GM19438 (cell line): ENCODE data around the gene RGS1.

Source experiments
- ATAC-seq: cut with Tn5 transposase; IDR thresholded peaks from one replicate; pipeline ENCODE4 v1.9.1; 2021; ENCODE audit warnings: low read depth; ENCODE audit not compliant: unreplicated experiment

Gene RGS1

DNA sequence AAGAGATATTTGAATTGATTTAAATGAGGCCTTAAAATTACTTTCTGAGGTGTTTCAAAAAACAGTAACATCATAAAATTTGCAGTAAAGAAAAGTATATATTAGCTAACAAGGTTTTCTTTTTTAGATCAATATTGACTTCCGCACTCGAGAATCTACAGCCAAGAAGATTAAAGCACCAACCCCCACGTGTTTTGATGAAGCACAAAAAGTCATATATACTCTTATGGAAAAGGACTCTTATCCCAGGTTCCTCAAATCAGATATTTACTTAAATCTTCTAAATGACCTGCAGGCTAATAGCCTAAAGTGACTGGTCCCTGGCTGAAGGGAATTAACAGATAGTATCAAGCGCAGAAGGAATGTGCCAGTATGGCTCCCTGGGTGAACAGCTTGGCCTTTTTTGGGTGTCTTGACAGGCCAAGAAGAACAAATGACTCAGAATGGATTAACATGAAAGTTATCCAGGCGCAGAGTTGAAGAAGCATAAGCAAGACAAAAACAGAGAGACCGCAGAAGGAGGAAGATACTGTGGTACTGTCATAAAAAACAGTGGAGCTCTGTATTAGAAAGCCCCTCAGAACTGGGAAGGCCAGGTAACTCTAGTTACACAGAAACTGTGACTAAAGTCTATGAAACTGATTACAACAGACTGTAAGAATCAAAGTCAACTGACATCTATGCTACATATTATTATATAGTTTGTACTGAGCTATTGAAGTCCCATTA is 3.6 kb downstream of the RGS1 start:
- ATAC-seq: no peak

DNA sequence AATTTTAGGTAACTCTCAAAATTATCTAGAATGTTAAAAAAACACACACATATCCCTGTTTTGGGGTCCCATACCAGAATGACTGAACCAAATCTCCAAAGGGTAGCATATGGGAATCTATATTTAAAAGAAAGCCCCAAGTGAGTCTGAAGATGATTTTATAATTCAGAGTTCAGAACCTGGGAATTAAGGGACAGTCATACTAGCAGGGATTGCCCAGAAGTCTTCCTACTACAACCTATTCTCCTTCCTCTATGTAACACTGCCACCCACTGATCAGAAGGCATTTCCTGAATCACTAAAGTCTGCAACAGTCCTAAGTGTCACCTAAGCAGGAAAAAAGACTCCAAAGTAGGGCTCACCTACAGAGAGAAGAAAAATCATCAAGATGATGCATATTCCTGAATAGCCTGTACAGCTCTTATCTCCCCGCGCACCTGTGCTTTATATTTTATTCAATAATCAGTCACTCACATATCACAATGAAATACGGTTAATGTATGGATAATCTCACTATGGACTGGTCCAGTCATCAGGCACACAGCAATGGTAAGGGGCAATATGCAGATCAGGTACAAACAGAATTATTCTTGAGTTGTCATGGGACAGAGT is 4.9 kb downstream of the RGS1 start:
- ATAC-seq: peak; percentile 34

DNA sequence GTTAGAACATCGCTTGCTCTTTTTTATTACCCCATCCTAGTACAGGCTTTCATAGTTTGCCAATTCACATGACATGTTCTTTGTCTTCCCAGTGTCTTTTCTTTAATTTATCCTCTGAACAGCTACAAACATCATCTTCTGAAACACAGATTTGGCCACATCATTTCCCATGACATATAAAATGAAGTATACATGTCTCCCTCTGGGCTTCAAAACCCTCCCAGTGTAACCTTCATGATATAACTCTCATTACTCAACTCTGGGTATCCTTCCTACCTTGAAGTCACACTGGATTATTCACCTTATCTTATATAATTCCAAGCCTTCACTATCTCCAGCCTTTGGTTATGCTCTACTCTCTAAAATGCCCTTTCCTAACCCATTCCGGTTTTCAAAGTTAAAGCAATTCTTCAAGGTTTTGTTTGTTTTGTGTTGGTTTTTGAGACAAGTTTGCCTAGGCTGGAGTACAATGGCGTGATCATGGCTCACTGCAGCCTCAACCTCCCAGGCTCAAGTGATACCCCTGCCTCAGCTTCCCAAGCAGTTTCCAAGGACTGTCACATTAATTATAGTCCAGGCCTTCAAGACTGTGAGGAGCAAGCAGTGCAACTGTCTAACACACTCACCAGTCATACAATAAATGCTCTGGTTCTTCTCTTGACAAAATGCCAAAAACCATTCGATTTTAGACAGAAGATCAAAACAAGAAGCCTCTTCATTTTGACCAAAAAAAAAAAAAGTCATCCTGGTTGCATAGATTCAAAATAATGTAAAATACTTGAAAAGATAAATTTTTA is 5.8 kb downstream of the RGS1 start:
- ATAC-seq: peak; percentile 13

DNA sequence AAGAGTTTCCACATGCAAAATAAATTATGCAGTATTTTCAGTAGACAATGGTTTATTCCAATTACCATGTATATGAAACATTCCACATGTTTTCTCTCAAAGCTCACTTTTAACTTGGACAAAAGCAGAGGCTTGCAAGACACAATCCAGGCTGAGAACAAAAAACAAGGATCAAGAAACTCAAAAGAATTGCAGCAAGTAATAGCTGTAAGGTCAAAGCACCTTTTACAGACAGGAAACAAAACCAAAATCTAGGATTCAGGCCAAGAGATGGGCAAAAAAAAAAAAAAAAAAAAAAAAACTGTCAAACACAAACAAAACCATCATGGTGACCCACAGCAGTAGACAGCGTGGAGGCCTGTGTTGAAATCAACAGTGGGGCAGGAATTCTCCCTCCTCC is 9.3 kb downstream of the RGS1 start:
- ATAC-seq: no peak

DNA sequence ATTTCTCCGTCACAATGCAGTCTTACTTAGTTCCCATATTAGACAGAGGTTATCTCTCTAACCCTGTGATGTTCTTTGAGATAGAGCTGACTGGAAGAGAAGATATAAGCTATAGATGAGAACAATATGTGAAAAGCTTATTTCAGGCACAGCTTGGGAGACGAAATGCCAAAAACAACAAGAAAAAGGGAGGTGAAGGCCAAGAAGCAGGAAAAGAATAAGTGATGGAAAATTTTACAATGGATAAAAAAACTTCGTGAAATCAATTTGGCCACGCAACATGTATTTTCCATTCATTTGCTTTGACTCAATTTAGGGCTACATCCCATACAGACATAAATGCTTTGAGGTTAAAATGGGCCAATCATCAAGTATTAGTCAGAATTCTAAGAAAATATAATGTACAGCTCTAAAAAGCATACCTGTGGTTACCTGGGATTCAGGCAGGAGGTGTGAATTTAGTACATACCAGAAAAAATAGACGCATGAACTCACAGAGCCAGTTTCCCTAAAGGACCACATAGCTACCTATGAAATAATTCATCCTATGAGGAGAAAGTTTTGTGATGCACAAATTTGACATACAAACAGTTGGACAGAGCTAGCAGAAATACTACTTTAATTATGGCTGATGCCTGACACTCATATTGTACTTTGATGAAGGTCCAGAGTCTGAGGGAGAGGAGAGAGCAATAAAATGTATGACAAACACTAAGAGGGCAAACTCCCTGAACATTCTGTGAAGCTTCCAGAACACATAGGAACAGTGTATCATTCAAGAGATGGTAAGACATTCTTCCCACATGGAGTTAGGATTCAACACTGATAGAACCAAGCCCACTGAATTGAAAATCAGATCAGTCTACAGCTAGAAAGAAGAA is 12.1 kb downstream of the RGS1 start:
- ATAC-seq: no peak

DNA sequence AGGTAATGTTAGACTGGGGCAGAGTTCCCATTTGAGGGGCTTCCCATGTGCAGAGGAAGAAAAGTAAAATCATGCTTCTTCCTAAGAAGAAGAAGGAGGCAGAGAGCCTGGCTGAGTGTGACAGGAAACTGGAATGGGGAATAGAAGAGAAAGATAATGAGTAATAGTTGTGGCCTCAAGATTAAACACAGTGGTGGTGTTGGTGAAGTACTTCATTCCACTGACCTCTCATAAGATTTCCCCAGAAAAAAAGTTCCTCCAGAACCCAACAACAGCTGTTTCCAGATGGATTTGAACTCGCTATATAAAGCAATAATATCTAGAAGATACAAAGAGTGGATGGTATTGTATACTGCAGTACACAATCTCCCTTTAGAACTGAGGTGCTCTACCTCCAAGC is 13.0 kb downstream of the RGS1 start:
- no peak for ATAC-seq

DNA sequence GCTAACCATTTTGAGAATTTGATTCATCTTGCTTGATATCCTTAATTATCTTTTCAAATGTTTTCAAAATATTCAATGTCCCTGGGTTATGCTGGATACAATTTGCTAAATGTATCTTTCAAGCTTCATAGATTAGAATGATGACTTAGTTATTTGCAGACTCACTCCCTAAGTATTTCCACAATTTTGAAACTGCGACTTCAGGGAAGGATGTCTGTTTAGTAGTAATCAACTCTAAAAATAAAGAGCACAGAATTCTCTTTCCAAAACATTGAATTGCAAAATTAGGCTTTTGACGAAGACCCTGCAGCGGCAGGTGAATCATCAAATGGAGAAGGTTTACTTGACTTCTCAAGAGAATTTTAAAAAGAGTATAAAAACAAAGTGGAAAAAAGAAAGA is 14.2 kb downstream of the RGS1 start:
- no peak for ATAC-seq

DNA sequence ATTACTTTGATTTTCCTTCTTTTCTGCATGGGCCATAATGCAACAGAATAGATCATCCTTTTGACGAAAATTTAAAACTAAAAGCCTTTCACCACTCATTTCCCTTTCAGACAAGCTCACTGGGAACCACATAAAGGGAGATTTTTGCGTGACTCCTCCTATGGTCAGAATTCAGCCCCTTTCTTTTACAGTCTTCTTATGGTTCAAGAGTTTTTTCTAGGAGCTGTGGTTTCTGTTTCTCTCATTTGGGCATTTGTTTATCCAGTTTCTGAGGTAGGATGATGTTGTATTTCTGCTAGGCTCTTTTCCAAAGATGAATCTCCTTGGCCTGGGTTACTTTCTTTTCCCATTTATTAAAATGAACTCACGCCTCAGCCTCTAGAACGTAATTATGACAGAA is 16.9 kb downstream of the RGS1 start:
- no peak for ATAC-seq

DNA sequence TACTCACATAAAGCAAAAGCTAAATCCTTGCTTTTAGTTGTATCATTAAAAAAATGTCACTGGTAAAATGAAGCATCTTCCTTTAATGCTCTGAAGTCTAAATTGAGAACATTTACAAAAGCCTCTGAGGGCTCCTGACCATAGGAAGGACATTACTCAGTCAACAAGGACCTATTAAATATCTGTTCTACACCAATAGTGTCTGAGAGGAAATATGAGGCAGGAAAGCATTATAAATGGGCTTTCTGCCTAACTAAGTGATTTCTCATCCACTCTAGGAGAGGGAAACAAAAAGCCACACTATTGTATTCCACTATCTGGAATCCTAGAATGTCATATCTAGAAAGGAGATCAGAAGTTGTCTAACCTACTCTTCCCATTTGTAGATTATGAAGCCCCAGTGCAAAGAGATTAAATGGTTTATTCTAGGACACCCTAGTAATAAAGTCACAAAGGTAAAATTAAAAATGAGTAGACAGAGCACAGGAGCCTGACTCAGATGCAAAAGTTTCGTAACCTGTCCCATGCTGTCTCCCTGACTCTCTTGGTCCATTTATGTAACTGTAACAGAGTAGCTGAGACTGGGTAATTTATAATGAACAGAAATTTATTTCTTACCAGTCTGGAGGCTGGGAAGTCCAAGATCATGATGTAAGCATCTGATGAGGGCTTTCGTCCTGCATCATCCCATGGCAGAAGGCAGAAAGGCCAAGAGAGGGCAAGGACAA is 17.6 kb downstream of the RGS1 start:
- ATAC-seq: no peak

DNA sequence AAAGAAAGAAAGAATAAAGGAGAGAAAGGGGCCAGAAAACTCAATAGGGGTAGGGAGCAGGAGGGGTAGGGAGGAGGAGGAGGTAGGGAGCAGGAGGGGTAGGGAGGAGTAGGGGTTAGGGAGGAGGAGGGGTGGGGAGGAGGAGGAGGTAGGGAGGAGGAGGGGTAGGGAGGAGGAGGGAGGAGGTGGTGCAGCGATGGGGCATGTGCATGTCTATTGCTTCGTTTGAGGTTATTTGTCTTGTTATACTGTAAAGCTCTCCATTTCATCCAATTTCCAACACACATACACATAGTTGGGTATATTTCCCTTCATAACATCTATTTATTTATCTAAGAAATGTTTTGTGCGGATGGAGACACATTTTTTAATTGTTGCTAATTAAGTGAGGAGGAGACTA is 19.7 kb downstream of the RGS1 start:
- ATAC-seq: no peak

DNA sequence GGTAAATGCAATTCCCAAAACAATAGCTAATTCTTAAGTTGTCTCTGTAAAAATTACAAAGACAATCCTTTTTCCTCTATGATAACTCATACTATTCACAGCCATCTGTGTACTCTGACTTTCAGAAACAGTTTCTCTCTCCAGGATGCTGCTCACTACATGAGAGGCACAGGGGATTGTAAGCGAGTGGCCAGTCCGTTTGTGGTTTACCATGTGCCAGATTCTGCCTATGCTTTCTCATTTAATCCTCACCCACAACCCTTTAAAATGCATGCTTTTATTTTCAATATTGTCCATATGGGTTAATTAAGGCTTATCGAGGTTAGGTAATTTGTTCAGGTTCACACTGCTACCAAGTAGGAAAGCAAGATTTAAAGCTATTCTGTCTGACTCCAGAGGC is 23.0 kb downstream of the RGS1 start:
- ATAC-seq: no peak

DNA sequence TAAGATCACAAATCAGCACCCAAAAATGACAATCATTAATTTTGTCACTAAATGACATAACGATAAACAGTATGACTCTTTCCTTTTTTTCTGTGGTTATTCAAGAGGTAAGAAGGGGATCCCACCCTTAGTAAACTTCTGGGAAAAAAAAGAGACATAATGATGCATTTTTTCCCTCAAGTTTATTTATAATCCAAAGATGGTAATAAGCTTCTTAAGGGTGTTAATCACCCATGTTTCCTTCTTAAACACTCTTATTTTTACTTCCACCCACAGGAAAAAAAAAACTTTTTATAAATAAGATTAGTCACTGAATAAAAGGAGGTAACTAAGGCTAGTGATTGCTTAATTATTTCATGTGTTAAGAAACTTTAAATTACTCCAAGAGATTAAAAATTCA is 24.7 kb downstream of the RGS1 start:
- no peak for ATAC-seq

DNA sequence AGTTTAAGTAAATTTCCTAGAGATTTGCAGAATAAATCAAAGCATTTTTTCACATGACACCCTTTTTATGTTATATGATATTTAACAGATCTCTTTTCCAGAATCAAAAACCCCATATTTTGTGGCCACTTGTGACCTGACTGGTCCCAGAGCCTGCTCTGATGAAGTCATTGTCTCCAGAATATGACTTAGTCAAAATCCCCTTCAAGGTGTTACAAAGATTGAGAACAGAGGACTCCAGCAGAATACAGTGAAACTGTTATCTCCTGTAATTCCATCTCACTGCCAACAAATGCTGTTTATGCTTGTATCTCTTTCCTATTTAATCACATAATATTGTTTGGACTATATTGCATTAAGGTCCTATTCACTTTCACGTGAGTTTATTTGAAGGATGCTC is 25.6 kb downstream of the RGS1 start:
- ATAC-seq: no peak

DNA sequence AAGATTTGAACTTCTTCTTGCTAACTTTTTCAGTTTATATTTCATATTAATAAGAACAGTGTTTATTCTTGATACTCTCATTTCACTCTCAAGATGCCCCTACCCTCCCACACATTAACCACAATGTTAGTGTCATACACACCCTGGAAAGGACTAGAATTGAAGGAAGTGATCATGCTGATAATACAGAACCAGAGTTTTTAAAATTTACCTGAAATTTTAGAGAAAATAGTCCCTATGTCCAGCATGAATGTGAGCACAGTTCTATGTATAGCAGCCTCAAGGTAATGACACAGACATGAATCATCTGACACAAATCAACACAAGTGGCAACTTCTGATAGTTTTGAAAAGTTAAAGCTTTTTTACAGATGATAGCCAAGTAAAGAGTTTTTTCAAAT is 26.0 kb downstream of the RGS1 start:
- ATAC-seq: no peak

DNA sequence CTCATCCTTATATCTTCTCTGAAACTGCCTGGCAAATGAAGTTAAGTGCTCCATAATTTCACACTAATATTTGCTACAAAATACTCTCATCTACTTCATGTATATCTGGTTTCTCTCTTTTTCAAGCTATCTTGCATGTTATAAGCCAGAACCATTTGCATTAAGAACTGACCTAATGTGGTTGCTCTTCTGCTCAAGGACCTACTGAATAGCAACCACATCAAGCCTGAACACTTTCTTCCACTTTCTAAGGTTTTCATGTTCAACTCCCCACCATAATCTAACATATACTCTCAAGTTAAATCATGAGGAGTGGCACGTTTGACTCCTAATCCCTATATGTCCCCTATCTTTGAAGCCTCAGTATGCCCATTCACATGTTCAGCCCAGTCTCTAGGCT is 27.2 kb downstream of the RGS1 start:
- ATAC-seq: no peak

DNA sequence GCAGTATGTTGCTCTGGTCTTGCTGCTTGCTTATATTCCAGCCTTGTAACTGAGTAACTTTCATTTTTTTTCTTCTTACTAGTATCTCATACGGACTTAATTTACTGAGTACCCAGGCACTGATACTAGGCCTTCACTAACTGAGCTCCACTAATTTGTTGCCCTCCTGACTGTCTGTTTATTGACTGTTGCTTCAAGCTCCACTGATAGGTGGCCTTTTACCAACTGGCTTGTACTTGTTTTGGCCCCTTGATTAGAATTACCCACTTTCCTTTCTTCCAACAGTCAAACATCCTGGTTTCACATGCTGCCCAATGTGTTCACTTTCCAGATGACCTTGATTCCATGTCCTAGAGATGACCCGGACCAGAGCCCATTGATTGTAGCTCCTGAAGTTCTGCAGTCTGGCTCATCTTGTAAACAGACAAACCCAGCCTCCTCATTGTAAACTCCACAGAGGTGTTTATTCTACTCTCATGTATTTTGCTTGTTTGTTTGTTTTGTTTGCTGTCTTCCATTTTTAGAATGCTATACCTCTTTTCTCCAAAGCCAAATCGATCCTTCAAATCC is 27.7 kb downstream of the RGS1 start:
- no peak for ATAC-seq

DNA sequence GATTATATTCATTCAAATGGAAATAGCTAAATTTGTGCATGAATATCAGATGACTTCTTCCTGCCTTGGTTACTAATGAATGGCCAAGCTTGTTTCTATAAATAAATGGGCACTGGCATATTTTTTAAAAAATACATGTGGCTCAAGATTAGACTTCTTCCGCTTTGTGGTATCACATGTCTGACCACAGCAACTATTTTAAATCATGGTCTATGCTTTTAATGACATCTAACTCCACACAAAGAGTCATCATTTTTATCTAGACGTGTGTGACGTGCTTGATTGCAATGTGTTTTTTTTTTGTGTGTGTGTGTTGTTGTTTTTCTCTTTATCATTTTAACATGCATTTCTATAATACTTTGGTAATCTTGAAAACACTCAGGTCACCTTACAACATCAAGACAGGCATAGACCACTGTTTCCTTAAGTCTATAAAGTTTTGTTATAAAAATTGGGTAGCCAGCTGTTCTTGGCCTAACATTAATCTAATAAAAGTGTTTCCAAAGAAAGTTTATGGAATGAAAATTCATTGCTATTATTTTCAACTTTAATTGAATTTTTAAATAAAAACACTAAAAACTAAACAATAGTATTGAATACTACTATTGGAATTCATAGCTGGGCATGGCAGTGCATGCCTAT is 29.5 kb downstream of the RGS1 start:
- ATAC-seq: peak; percentile 25

DNA sequence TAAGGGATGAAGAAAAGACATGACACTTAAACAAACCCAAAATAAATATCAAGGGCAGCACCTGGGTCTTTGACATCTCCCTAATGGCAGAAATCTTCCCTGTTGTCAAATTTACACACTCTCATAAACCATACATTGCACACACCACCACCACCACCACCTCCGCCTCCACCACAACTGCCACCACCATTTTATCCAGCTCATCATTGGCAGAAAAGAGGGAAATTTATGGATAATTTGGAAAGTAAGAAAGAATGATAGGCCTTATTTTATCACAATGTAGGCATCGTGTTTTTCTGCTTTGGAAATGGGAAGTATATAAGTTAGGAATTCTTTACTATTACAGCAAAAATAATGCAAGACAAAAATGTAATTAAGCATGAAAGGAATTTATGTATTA is 33.1 kb downstream of the RGS1 start:
- no peak for ATAC-seq
